Upper lobe of right lung (tissue), 1 donor: ENCODE results near the gene TNFAIP2. TPM values are rescaled to one million over a fixed set of nuclear protein-coding genes. Genes with fewer than 3 reads are reported as not detected.

Experiments used
- ATAC-seq: fragments of 200-7000 bp; cut with Tn5 transposase; one replicate; pipeline ENCODE4 v1.9.1; 2020; ENCODE audit warnings: mild to moderate bottlenecking, moderate library complexity
- DNase-seq: peaks from one replicate; pipeline ENCODE4 v3.0.0-alpha.2; 2020
- H3K27ac ChIP-seq: fragments of 200-600 bp; one replicate; pipeline ENCODE4 v1.8.0; 2022
- H3K27me3 ChIP-seq: fragments of 200-600 bp; one replicate; pipeline ENCODE4 v1.8.0; 2022; ENCODE audit warnings: mild to moderate bottlenecking
- H3K36me3 ChIP-seq: fragments of 200-600 bp; one replicate; pipeline ENCODE4 v1.8.0; 2022
- H3K4me1 ChIP-seq: fragments of 200-600 bp; one replicate; pipeline ENCODE4 v1.8.0; 2022
- H3K4me3 ChIP-seq: fragments of 200-600 bp; one replicate; pipeline ENCODE4 v1.8.0; 2022; ENCODE audit warnings: mild to moderate bottlenecking
- H3K9me3 ChIP-seq: fragments of 200-600 bp; one replicate; pipeline ENCODE4 v1.8.0; 2022
- CTCF ChIP-seq: fragments of 200-600 bp; IDR thresholded peaks from one replicate; pipeline ENCODE4 v1.8.0; 2022; ENCODE audit warnings: antibody characterized with exemption
- intact Hi-C: fragments of 100-400 bp; cut with DNase I; formaldehyde crosslinking; loops from one replicate; pipeline ENCODE4 v1.11.0; 2022
- total RNA-seq: library from RNA; stranded (reverse); fragmentation: NEBNext Ultra II Directional; extraction: Animal tissue kit (Norgen Biotek cat#: 25700); gene quantifications from one replicate; pipeline ENCODE4 v1.2.1, GENCODE V29; 2021
- donor health status: DM: no; HTN: yes; CAD: no; lungs with severe emphysema.

Gene TNFAIP2
- total RNA-seq, 1 donor from 2014 or later, result 158 TPM

GRCh38 chr14:103107941-103108748 is 15.1 kb upstream of the TNFAIP2 start:
- intact Hi-C loops, result loop anchor here (10.0 kb wide), 2 partner anchors 77 to 187 kb away; no protein-coding TSS in a partner anchor
- H3K27ac ChIP-seq, result peak overlapping the region; percentile 11
- H3K9me3 ChIP-seq, result no peaks in the 10 kb centered on the region
- H3K4me3 ChIP-seq, result no peak overlapping the region
- H3K4me1 ChIP-seq, result peaks cover 44% of the 10 kb centered on the region
- no peaks in the 10 kb centered on the region for H3K36me3 ChIP-seq
- peaks cover 15% of the 10 kb centered on the region for H3K27me3 ChIP-seq
- ATAC-seq (no peak), DNase-seq (no peak)
- TF ChIP-seq CTCF, result no peak

- no peak for DNase-seq
Observed at GRCh38 chr14:103108749-103109207, 14.5 kb upstream of the TNFAIP2 start.

GRCh38 chr14:103109535-103110441 is 13.5 kb upstream of the TNFAIP2 start:
- TF ChIP-seq CTCF, result no peak
- Histone ChIP-seq H3K4me3 (no peak overlapping the region), H3K27me3 (peaks cover under 1% of the 10 kb centered on the region), H3K9me3 (no peaks in the 10 kb centered on the region), H3K27ac (peak overlapping the region; percentile 73), H3K36me3 (no peaks in the 10 kb centered on the region), H3K4me1 (peaks cover 37% of the 10 kb centered on the region)
- intact Hi-C loops, result loop anchor here (10.0 kb wide), 2 partner anchors 75 to 185 kb away; no protein-coding TSS in a partner anchor
- ATAC-seq (no peak), DNase-seq (no peak)

More at GRCh38 chr14:103108749-103109207, 14.5 kb upstream of the TNFAIP2 start:
- no peak for TF ChIP-seq CTCF
- no peaks in the 10 kb centered on the region for H3K36me3 ChIP-seq
- intact Hi-C loops, result loop anchor here (10.0 kb wide), 2 partner anchors 76 to 186 kb away; no protein-coding TSS in a partner anchor
- peaks cover 10% of the 10 kb centered on the region for H3K27me3 ChIP-seq
- no peak overlapping the region for H3K4me3 ChIP-seq
- peak overlapping the region; percentile 11 for H3K27ac ChIP-seq
- no peaks in the 10 kb centered on the region for H3K9me3 ChIP-seq
- peaks cover 42% of the 10 kb centered on the region for H3K4me1 ChIP-seq
- no peak for ATAC-seq

GRCh38 chr14:103110681-103111231 is 12.5 kb upstream of the TNFAIP2 start:
- Histone ChIP-seq H3K27me3 (no peaks in the 10 kb centered on the region), H3K36me3 (no peaks in the 10 kb centered on the region), H3K27ac (peak overlapping the region; percentile 73), H3K4me1 (peaks cover 40% of the 10 kb centered on the region), H3K9me3 (no peaks in the 10 kb centered on the region), H3K4me3 (no peak overlapping the region)
- intact Hi-C loops, result no loop called here
- TF ChIP-seq CTCF, result no peak
- ATAC-seq (no peak), DNase-seq (no peak)

DNA sequence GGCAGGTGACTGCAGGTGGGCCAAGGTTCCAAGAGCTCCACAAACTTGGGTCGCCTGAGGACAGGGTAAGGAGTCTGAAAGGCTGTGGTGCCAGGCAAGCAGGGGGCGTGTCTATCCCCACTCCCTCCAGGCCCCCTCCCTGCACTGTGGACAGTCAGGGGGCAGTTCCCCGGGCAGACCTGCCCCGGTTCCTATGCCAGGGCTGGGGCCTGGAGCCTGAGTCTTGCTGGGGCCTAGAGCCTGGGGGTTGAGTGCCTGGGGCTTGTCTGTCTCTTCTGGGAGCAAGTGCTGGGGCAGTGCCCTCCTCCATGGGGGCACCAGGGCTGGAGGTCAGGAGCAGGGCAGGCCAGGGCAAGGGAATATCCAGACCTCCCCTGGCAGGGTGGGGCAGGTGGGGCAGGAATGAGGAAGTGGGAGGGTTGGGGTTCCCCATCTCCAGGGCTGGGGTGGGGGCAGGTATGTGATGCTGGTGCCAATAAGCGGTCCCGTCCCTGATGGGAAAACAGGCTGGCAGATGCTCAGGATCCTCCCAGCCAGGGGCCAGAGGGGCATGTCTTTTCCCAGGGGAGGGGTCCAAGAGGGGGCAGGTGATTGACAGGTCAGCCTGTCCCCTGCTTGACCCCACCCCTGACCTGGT is 11.9 kb upstream of the TNFAIP2 start:
- Histone ChIP-seq H3K36me3 (no peaks in the 10 kb centered on the region), H3K4me3 (no peak overlapping the region), H3K9me3 (no peaks in the 10 kb centered on the region), H3K4me1 (peaks cover 40% of the 10 kb centered on the region), H3K27ac (no peak overlapping the region), H3K27me3 (no peaks in the 10 kb centered on the region)
- intact Hi-C loops, result no loop called here
- TF ChIP-seq CTCF, result no peak
- DNase-seq, result no peak
- no peak for ATAC-seq
